Heart right ventricle (tissue), 16 donors: ENCODE measurements around the gene COMT. TPM values are rescaled to one million over a fixed set of nuclear protein-coding genes. Genes with fewer than 3 reads are reported as not detected.

Source experiments
- ATAC-seq, 8 donors: fragments of 200-7000 bp; cut with Tn5 transposase; one replicate each; pipeline ENCODE4 v1.9.1; 2020; ENCODE audit warnings: mild to moderate bottlenecking in 8 of 8, moderate library complexity in 8 of 8, moderate number of reproducible peaks in 1 of 8
- DNase-seq, 2 donors: peaks; one replicate each; pipeline ENCODE4 v3.0.0-alpha.2; 2020
- H3K27ac ChIP-seq, 10 donors: fragments of 200-600 bp; sonication (generic) in 2 of 10; one replicate each; pipeline versions ENCODE4 v1.5.0 to v1.8.0; 2020 to 2022; ENCODE audit warnings: mild to moderate bottlenecking in 3 of 10
- H3K27me3 ChIP-seq, 7 donors: fragments of 200-600 bp; one replicate each; pipeline ENCODE4 v1.8.0; 2021 to 2022; ENCODE audit warnings: mild to moderate bottlenecking in 2 of 7
- H3K36me3 ChIP-seq, 9 donors: fragments of 200-600 bp; sonication (generic) in 1 of 9; one replicate each; pipeline versions ENCODE4 v1.5.0 to v1.8.0; 2020 to 2022; ENCODE audit warnings: mild to moderate bottlenecking in 2 of 9
- H3K4me1 ChIP-seq, 9 donors: fragments of 200-600 bp; sonication (generic) in 1 of 9; one replicate each; pipeline versions ENCODE4 v1.5.0 to v1.8.0; 2020 to 2022; ENCODE audit warnings: mild to moderate bottlenecking in 4 of 9
- H3K4me3 ChIP-seq, 10 donors: fragments of 200-600 bp; sonication (generic) in 2 of 10; one replicate each; pipeline versions ENCODE4 v1.5.0 to v1.8.0; 2020 to 2022; ENCODE audit warnings: mild to moderate bottlenecking in 7 of 10, moderate library complexity in 2 of 10
- H3K9me3 ChIP-seq, 11 donors: fragments of 200-600 bp in 10 of 11; sonication (generic) in 2 of 11; one replicate each; pipeline versions ENCODE4 v1.5.0 to v1.8.0; 2013 to 2022; ENCODE audit warnings: mild to moderate bottlenecking in 2 of 11, control low read depth in 1 of 11, moderate library complexity in 1 of 11
- WGBS, 2 donors: extraction: QIAGEN DNeasy Blood & Tissue Kit; methylation state at CpG; one replicate each; pipeline ENCODE4 v1.1.7; 2013; ENCODE audit warnings: inconsistent platforms in 1 of 2; 5-methylcytosine and 5-hydroxymethylcytosine counted together
- intact Hi-C, 10 donors: fragments of 100-400 bp; cut with DNase I; formaldehyde crosslinking; loops; one replicate each; pipeline versions ENCODE4 v1.11.1 to v1.14.2; 2022
- polyA plus RNA-seq, 2 donors: library from polyadenylated mRNA; stranded (reverse); fragments of 200-250 nt; gene quantifications; one replicate each; pipeline ENCODE4 v1.2.3, GENCODE V29; 2013
- total RNA-seq, 10 donors: library from RNA; stranded (reverse); fragmentation: NEBNext Ultra II Directional in 3 of 10; extraction: Animal tissue kit (Norgen Biotek cat#: 25700) in 3 of 10; gene quantifications; one replicate each; pipeline versions ENCODE4 v1.2.1 to v1.2.4, GENCODE V29; 2021 to 2023
- TF ChIP-seq, protein P1 (sequence below), 9 donors: fragments of 200-600 bp; sonication (generic) in 2 of 9; IDR thresholded peaks; one replicate each; pipeline versions ENCODE4 v1.5.0 to v1.8.0; 2021 to 2022; ENCODE audit warnings: antibody characterized with exemption in 9 of 9, mild to moderate bottlenecking in 5 of 9, moderate library complexity in 1 of 9
- donor health status: Arrhythmogenic right ventricular cardiomyopathy.
- donor health status: ischemic (EF 13 %, LVEDD 7.1; RV severe dilation, severe dysfunction).
- donor health status: healthy with polysubstance abuse.
- donor health status: DM: no; HTN: yes; CAD: no.
- donor health status: DM: no; HTN: no; CAD: no.
- donor health status: ischemic (EF 25% LVEDD 6.9; RV normal size, moderate dysfunction).
- donor health status: ischemic (EF 25% LVEDD 5.7; RV mildly dilated, moderate dysfunction).
- donor health status: healthy.
- donor health status: DM: yes; HTN: yes; CAD: no.
- donor health status: Ischemic cardiomyopathy.
- donor health status: ischemic (EF 35%, LVEDD 5.7; RV mildly dilated, moderate dysfunction).
- donor health status: nonischemic (EF 11% LVEDD 7.7; RV severe dilation, severe dysfunction).
- donor health status: DM: yes; HTN: yes; CAD: no.
- donor health status: PGD.
- donor health status: ischemic (EF 29% LVEDD 5.4; RV normal size, mild dysfunction).
- donor health status: nonischemic (EF 23%, LVEDD 6.1; RV moderate dilation, normal function).

The COMT gene
- total and polyA plus RNA-seq, 12 donors: 42.9 to 273 (median 101) TPM

DNA sequence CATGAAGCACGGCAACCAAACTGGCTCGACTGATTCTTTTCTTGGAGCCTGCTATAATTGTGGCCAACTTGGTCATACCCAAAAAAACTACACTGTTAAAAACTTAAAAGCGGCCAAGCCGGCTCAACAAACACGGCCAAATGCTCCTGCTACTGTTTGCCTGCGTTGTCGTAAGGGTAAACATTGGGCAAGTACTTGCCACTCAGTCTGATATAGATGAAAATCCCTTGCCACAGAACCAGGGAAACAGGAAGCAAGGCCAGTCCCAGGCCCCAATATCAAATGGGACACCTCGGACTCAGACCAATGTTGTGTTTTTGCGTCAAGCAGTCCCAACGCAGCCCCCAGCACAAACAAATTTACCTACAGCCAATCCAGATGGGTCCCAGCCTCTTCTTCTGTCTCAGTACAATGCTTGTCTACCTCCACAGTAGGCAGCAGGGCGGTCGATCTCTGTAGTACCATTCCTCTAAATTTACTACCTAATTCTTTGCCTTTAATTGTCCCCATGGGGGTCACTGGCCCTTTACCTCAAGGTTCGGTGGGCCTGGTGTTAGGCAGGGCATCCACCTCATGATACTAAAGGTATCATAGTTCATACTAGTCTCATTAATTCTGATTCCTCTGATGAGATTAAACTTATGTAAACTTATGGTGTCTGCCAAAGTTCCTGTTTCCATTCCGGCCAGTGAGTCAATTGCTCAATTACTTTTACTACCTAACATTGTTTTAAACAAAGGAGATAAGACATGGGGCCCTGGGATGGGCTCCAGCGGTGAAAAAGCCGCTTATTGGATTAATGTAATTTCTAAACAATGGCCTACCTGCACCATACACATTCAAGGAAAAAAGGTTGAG lies 3.7 kb upstream of the COMT start:
- Histone ChIP-seq H3K9me3 (peaks cover 0 to 15% (median 0%) of the 10 kb centered on the region in 11 donors), H3K36me3 (peaks cover 0 to 11% (median 0%) of the 10 kb centered on the region in 9 donors), H3K4me1 (peaks cover 6 to 45% (median 17%) of the 10 kb centered on the region in 9 donors), H3K4me3 (no peak overlapping the region), H3K27me3 (no peaks in the 10 kb centered on the region), H3K27ac (no peak overlapping the region)
- TF ChIP-seq, protein P1, sequence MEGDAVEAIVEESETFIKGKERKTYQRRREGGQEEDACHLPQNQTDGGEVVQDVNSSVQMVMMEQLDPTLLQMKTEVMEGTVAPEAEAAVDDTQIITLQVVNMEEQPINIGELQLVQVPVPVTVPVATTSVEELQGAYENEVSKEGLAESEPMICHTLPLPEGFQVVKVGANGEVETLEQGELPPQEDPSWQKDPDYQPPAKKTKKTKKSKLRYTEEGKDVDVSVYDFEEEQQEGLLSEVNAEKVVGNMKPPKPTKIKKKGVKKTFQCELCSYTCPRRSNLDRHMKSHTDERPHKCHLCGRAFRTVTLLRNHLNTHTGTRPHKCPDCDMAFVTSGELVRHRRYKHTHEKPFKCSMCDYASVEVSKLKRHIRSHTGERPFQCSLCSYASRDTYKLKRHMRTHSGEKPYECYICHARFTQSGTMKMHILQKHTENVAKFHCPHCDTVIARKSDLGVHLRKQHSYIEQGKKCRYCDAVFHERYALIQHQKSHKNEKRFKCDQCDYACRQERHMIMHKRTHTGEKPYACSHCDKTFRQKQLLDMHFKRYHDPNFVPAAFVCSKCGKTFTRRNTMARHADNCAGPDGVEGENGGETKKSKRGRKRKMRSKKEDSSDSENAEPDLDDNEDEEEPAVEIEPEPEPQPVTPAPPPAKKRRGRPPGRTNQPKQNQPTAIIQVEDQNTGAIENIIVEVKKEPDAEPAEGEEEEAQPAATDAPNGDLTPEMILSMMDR (IDR thresholded peaks at IDR 0.05): no peak
- ATAC-seq (no peak), DNase-seq (no peak)
- intact Hi-C loops: no loop called here
- 93 to 96% methylated on average over 16 of the region's 16 CpGs for WGBS, 2 donors

DNA sequence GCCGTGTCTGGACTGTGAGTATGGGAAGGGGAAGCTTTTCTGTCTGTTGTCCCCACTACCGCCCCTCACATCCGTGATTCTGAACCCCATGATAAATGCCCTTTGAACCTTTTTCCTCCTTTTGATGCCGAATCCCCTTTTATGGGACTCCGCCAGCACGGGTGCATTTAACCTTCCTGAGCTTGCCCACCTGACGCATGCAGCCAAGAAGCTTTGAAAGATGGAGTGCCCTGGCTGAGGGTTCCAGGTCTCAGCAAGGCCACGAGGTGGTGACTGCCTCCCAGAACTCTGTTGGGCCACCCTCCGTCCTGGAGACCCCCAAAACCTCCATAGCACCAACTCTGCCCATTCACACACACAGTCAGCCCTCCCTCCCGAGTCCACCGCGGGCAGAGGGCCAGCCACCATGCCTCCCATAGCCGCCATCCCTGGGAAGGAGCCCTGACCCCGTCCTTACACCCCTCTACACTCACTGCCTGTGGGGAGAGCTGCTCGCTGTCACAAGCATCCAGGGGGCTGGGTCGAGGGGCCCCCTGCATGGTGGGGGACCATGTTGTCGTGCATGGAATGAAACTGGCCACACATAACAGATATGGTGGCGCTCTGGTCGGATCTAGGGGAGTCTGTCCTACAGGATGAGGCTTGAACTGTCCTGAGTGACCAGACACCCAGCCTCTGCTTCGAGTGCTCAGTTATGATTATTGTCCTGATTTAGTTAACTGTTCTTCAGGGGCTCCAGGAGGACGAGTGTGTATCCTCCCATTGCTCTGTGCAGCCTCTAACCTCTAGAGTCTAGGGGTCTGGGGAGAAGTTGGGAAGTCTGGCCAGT lies 822 bp upstream of the COMT start:
- Histone ChIP-seq H3K36me3 (peaks cover 0 to 11% (median 0%) of the 10 kb centered on the region in 9 donors), H3K4me3 (peak overlapping the region; percentile 68 to 97 (median 88)), H3K27ac (peak overlapping the region; percentile 85 to 98 (median 95)), H3K9me3 (peaks cover 0 to 5% (median 0%) of the 10 kb centered on the region in 11 donors), H3K27me3 (no peaks in the 10 kb centered on the region), H3K4me1 (peaks cover 15 to 52% (median 35%) of the 10 kb centered on the region in 9 donors)
- DNase-seq: no peak
- intact Hi-C loops: no loop called here
- 73 to 77% methylated on average over 21 of the region's 21 CpGs for WGBS, 2 donors
- TF ChIP-seq, protein P1 (IDR thresholded peaks at IDR 0.05): no peak
- peak in 2 of 8 donors; percentile 7 to 33 for ATAC-seq

DNA sequence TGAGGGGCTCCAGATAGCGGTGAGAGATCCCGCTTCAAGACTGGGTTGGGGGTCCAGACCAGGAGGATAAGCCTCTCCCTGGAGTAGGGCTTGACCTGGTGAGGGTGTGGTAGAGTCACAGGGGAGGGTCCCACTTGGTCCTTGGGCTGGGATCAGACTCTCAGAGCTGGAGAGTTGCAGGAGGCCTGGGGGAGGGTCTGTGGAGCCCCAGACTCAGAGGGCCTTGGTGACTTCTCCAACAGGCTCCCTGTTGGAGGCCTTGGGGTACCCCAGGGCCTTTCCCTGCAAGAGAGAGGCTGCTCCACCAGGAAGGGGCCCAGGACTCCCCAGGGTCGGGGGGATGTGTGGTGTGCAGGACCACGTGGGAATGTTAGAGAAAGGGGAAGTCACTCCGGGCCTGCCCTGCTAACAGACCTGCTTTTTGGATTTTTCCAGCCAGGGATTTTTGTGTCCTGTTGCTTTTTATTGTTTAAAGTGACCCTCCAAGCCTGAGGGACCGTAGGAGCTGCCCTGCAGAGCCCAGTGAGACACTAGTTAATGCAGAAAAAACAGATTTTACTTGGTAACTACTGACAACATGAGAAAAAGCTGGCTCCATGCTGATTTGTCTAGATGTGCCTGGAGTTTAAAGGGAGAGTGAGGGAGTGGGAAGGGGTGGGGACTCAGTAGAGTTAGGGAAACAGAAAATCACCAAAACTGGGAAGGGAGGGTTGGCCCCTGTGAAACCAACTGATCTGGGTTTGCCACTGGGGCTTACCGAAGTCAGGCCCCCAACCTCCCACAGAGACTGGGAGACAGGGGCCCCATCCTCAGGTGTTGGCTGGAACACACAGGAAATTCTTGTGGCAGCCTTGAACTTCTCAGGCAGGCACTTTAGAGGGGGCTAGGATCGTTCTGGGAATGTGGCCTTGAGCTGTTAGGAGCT lies 847 bp downstream of the COMT start:
- intact Hi-C loops: no loop called here
- TF ChIP-seq, protein P1 (IDR thresholded peaks at IDR 0.05): no peak
- H3K4me1 ChIP-seq: peaks cover 20 to 62% (median 40%) of the 10 kb centered on the region in 9 donors
- no peaks in the 10 kb centered on the region for H3K9me3 ChIP-seq
- H3K4me3 ChIP-seq: peak overlapping the region; percentile 68 to 97 (median 88)
- peaks cover 0 to 11% (median 0%) of the 10 kb centered on the region in 9 donors for H3K36me3 ChIP-seq
- peak overlapping the region; percentile 85 to 98 (median 95) for H3K27ac ChIP-seq
- ATAC-seq (peak; percentile 43 to 70 (median 65)), DNase-seq (peak in 1 of 2 donors; percentile 44)
- H3K27me3 ChIP-seq: no peaks in the 10 kb centered on the region
- WGBS, 2 donors: 4% methylated on average over 8 of the region's 8 CpGs
